OCI-LY3 (cell line): Measurements from ENCODE around the gene HTATSF1.

Experiments
- EZH2phosphoT487 ChIP-seq: fragments of 200-600 bp; shearing (Covaris generic); IDR thresholded peaks from 2 replicates; pipeline ENCODE4 v1.6.1; 2018; ENCODE audit warnings: antibody characterized with exemption, mixed run types, low read depth
- TF ChIP-seq, protein P1 (sequence below): fragments of 200-600, 300-600 bp; sonication (generic); IDR thresholded peaks from 2 replicates; pipeline ENCODE4 v1.5.1; 2014; ENCODE audit warnings: antibody characterized with exemption, low read length, low read depth

DNA sequence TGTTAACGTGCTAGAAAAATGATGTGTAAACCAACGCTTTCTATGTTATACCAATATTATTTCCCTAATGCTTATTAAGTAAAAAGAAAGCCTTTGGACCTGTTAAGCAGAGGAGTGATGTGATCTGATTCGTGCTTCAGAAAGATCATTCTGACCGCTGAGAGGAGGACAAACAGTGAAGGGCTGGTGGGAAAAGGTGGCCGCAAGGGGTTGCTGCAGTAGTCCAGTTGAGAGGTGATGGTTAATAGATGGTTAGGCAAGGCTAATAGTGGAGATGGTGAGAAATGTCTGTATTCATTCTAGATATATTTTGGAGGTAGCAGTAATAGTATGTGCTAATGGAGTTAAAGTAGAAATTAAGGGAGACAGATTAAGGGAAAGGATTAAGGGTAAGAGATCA is 21.7 kb downstream of the HTATSF1 start:
- TF ChIP-seq, protein P1, sequence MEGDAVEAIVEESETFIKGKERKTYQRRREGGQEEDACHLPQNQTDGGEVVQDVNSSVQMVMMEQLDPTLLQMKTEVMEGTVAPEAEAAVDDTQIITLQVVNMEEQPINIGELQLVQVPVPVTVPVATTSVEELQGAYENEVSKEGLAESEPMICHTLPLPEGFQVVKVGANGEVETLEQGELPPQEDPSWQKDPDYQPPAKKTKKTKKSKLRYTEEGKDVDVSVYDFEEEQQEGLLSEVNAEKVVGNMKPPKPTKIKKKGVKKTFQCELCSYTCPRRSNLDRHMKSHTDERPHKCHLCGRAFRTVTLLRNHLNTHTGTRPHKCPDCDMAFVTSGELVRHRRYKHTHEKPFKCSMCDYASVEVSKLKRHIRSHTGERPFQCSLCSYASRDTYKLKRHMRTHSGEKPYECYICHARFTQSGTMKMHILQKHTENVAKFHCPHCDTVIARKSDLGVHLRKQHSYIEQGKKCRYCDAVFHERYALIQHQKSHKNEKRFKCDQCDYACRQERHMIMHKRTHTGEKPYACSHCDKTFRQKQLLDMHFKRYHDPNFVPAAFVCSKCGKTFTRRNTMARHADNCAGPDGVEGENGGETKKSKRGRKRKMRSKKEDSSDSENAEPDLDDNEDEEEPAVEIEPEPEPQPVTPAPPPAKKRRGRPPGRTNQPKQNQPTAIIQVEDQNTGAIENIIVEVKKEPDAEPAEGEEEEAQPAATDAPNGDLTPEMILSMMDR = no peak
- TF ChIP-seq EZH2phosphoT487 = no peak
